Activated CD8-positive, alpha-beta T cell treated with anti-CD3 and anti-CD28 coated beads for 36 hours (primary cell): ENCODE results near the gene INO80D. TPM values are rescaled to one million over a fixed set of nuclear protein-coding genes. Genes with fewer than 3 reads are reported as not detected.
A peak's percentile ranks its signal among the peaks of the same experiment; 100 is the strongest.

ENCODE experiments used
- ATAC-seq: fragments of 200-7000 bp; cut with Tn5 transposase; one replicate; pipeline ENCODE4 v1.10.0; 2021; ENCODE audit warnings: mild to moderate bottlenecking, moderate library complexity
- CTCF ChIA-PET: fragments of 350-600 bp; sonication (Branson Sonifier 250); formaldehyde crosslinking; loops from one replicate; lab custom pipeline; 2021; ENCODE audit warnings: antibody characterized with exemption; lab: Charles Lee
- POLR2A ChIA-PET: fragments of 350-600 bp; sonication (Branson Sonifier 250); formaldehyde crosslinking; loops from one replicate; lab custom pipeline; 2021; ENCODE audit warnings: antibody characterized with exemption; lab: Charles Lee
- DNase-seq: peaks from one replicate; pipeline ENCODE4 v3.0.0-alpha.2; 2020
- H3K27ac Mint-ChIP-seq: one replicate; pipeline ENCODE4 v1.8.0; 2021; ENCODE audit warnings: mild to moderate bottlenecking, mixed read lengths
- H3K27me3 Mint-ChIP-seq: one replicate; pipeline ENCODE4 v1.8.0; 2021; ENCODE audit warnings: mixed read lengths
- H3K36me3 Mint-ChIP-seq: one replicate; pipeline ENCODE4 v1.8.0; 2021; ENCODE audit warnings: low read depth, mixed read lengths
- H3K4me1 Mint-ChIP-seq: one replicate; pipeline ENCODE4 v1.8.0; 2021; ENCODE audit warnings: low read depth, mixed read lengths
- H3K4me3 Mint-ChIP-seq: one replicate; pipeline ENCODE4 v1.8.0; 2021; ENCODE audit warnings: mild to moderate bottlenecking, moderate library complexity, mixed read lengths
- H3K9me3 Mint-ChIP-seq: one replicate; pipeline ENCODE4 v1.8.0; 2021; ENCODE audit warnings: mixed read lengths
- intact Hi-C: fragments of 100-400 bp; cut with micrococcal nuclease; formaldehyde crosslinking; loops from one replicate; pipeline ENCODE4 v1.10.0; 2022
- total RNA-seq, 2 experiments: library from RNA; stranded (reverse); gene quantifications; one replicate each; pipeline ENCODE4 v1.2.3, GENCODE V29; 2021
- TF ChIP-seq, protein P1 (sequence below): fragments of 200-600 bp; IDR thresholded peaks from one replicate; pipeline ENCODE4 v1.8.0; 2022; ENCODE audit warnings: antibody characterized with exemption, mild to moderate bottlenecking

Gene INO80D
- total RNA-seq, 2 experiments from 2014 or later, result 15.9 to 16.7 TPM

DNA sequence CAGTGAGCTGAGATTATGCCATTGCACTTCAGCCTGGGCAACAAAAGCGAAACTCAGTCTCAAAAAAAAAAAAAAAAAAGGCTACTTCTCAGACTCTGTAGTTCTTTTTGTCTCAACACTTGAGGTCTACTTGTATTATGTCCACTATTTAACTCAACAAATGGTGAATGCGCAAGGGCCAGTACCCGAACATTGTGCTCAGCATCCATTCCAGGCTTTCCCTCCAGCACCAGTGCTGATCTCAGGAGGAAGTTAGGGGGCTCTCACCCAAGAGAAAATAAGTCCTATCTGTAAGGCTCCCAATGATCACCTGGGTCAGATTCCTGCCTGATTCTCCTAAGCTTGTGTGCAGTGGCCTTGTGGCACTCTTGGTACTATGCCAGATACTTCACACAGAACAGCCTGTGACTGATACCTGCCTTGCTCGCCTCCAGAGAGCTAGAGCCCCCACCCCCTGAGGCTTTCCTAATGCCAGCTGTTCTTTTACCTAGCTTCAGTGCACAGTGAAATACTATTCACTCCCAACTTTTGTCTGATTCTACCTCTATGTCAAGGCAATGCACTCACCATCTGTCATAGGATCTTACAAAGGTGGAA, 74.9 kb downstream of the INO80D start:
- H3K27ac Mint-ChIP-seq, result no peak overlapping the region
- TF ChIP-seq, protein P1, sequence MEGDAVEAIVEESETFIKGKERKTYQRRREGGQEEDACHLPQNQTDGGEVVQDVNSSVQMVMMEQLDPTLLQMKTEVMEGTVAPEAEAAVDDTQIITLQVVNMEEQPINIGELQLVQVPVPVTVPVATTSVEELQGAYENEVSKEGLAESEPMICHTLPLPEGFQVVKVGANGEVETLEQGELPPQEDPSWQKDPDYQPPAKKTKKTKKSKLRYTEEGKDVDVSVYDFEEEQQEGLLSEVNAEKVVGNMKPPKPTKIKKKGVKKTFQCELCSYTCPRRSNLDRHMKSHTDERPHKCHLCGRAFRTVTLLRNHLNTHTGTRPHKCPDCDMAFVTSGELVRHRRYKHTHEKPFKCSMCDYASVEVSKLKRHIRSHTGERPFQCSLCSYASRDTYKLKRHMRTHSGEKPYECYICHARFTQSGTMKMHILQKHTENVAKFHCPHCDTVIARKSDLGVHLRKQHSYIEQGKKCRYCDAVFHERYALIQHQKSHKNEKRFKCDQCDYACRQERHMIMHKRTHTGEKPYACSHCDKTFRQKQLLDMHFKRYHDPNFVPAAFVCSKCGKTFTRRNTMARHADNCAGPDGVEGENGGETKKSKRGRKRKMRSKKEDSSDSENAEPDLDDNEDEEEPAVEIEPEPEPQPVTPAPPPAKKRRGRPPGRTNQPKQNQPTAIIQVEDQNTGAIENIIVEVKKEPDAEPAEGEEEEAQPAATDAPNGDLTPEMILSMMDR, result no peak

DNA sequence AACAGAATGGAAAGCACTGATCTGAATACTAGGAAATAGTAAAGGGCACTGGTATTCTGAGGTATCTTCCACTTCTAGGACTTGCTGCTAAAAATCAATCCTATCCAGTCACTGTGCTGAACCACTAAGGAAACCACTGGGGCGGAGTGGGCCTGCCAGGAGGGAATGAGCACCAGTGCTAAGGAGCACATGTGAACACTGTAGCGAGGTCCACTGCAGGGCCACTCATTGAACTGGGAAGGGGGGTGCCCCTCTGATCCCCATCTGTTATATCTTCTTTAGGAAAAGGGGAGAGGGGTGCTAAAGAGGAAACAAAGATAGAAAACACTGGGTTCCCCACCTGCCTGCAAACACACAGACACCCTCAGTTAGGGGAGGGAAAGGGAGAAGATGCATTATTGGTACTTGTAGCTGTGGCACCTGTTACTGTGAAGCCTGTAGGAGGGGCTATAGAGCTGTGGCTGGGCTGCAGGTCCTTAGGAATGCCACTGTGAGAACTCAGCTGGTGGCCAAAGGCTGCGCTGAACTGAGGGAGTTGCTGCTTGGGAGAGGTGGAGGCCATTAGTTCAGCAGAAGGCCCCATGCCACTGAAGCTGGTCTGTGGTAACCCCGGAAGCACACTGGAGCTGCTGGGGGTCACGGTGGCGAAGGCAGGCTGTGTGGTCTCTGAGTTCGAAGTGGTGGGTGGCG, 81.8 kb downstream of the INO80D start:
- Mint-ChIP-seq H3K4me1 (peaks cover under 1% of the 10 kb centered on the region), H3K4me3 (no peak overlapping the region), H3K27me3 (no peaks in the 10 kb centered on the region), H3K36me3 (peaks cover 29% of the 10 kb centered on the region), H3K27ac (no peak overlapping the region), H3K9me3 (no peaks in the 10 kb centered on the region)
- intact Hi-C loops, result no loop called here
- DNase-seq, result peak; percentile 26
- CTCF ChIA-PET, result interaction anchor here (0.8 to 1.0 kb wide), 2 partner anchors 33 to 142 kb away, joined by 3 to 4 read pairs; no protein-coding TSS in a partner anchor
- peak; percentile 70 for ATAC-seq
- TF ChIP-seq, protein P1, result peak; percentile 47
- POLR2A ChIA-PET, result no interaction called here

More for the DNA sequence above, 74.9 kb downstream of the INO80D start:
- peaks cover 2% of the 10 kb centered on the region for H3K4me1 Mint-ChIP-seq
- peaks cover 43% of the 10 kb centered on the region for H3K36me3 Mint-ChIP-seq
- ChIA-PET POLR2A (no interaction called here), CTCF (no interaction called here)
- intact Hi-C loops, result no loop called here
- no peak overlapping the region for H3K4me3 Mint-ChIP-seq
- no peaks in the 10 kb centered on the region for H3K27me3 Mint-ChIP-seq
- ATAC-seq, result no peak
- peaks cover 4% of the 10 kb centered on the region for H3K9me3 Mint-ChIP-seq
- no peak for DNase-seq

DNA sequence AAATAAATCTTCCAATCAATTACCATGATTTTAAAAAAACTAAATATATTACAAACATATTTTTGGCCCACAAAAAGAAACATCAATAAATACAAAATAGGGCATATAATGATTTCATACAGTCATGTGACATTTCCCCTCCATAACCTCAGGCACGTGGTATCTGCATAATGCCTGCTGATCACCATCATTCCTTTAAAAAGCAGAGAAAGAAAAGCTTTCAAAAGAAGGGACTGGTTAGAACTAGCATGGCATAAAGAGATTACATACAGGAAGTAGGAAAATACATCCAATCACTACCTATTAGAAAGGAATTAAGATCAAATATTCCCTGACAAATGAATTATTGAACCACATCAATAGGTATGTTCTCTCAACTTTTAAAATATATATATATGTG, 83.5 kb downstream of the INO80D start:
- H3K4me3 Mint-ChIP-seq, result no peak overlapping the region
- ChIA-PET CTCF (interaction anchor here (1.9 kb wide), 1 partner anchor 55 kb away, joined by 6 read pairs; no protein-coding TSS in a partner anchor), POLR2A (no interaction called here)
- DNase-seq, result no peak
- peaks cover 32% of the 10 kb centered on the region for H3K36me3 Mint-ChIP-seq
- intact Hi-C loops, result no loop called here
- peaks cover 10% of the 10 kb centered on the region for H3K4me1 Mint-ChIP-seq
- no peak overlapping the region for H3K27ac Mint-ChIP-seq
- no peaks in the 10 kb centered on the region for H3K27me3 Mint-ChIP-seq
- no peak for ATAC-seq
- TF ChIP-seq, protein P1, result no peak
- H3K9me3 Mint-ChIP-seq, result no peaks in the 10 kb centered on the region

DNA sequence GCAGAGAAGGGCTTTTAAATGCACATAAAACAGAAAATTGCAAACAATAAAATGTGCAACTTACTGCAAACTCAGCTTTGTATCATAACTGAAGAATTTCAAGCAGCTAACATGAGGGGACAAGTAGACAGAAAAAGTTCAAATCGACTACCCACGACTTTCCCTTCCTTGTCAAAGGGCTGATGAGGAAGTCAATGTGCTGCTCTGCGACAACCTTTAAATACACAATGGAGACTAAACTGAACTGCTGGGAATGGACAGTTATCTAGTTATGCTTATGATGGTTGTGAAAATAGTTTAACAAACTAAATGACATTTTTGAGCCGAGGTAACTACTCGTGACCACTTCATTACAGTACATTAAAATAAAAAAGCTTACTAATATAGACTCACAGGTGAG, 84.1 kb downstream of the INO80D start:
- TF ChIP-seq, protein P1, result no peak
- intact Hi-C loops, result no loop called here

DNA sequence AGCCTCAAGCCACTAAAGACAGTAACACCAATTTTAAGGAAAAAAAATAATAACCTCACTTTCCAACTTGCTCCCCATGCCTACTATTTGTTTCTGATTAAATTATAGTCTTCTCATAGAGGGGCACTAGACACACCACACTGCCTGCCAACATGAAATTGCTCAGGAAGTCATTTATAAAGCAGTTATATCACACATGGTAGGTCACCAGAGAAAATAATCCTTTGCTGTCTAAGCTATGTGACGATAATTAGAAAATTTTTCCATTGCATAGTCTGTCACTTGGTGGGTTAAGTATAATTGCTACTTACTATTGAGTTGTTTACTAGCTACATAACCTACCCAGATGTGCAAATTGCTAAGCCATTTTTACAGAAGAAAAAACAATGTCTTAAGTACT, 85.2 kb downstream of the INO80D start:
- Mint-ChIP-seq H3K27ac (no peak overlapping the region), H3K4me3 (no peak overlapping the region), H3K36me3 (peaks cover 31% of the 10 kb centered on the region), H3K27me3 (no peaks in the 10 kb centered on the region), H3K4me1 (peaks cover 10% of the 10 kb centered on the region), H3K9me3 (no peaks in the 10 kb centered on the region)
- DNase-seq, result no peak
- ChIA-PET POLR2A (interaction anchor here (0.7 kb wide), 1 partner anchor 71 kb away, joined by 3 read pairs; no protein-coding TSS in a partner anchor), CTCF (interaction anchor here (1.9 kb wide), 1 partner anchor 53 kb away, joined by 6 read pairs; no protein-coding TSS in a partner anchor)
- ATAC-seq, result no peak
- intact Hi-C loops, result no loop called here
- TF ChIP-seq, protein P1, result no peak

More for the DNA sequence above, 84.1 kb downstream of the INO80D start:
- ChIA-PET CTCF (interaction anchor here (0.8 to 1.9 kb wide), 2 partner anchors 11 to 54 kb away, joined by 3 to 6 read pairs; no protein-coding TSS in a partner anchor), POLR2A (no interaction called here)
- H3K4me1 Mint-ChIP-seq, result peaks cover 10% of the 10 kb centered on the region
- H3K36me3 Mint-ChIP-seq, result peaks cover 29% of the 10 kb centered on the region
- H3K27me3 Mint-ChIP-seq, result no peaks in the 10 kb centered on the region
- H3K4me3 Mint-ChIP-seq, result no peak overlapping the region
- H3K27ac Mint-ChIP-seq, result no peak overlapping the region
- ATAC-seq (no peak), DNase-seq (no peak)
- no peaks in the 10 kb centered on the region for H3K9me3 Mint-ChIP-seq
